ENCODE data around the gene PLGRKT.

DNA sequence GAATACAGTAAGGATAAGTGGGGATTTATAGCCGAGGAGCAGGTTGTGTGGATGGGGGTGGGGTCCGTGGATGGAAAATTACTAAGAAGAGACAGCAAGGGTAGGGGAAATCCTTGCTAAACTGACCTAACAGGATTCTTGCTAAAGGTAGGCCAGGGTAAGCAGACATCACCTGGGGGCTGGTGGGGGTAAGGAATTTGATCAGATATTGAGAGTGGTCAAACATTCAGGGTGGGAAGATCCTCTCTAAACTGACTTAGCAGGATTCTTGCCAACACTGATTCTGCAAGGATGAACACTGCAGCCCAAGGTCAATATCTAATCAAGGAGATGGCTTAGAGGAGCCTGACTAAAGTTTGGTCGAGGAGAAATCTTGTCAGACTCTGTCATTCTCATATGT, 2.7 kb upstream of the PLGRKT start:
- TF ChIP-seq EZH2 (IDR thresholded peaks at IDR 0.05; ENCODE audit: insufficient read depth, poor library complexity, severe bottlenecking) (no peak), EZH2phosphoT487 (IDR thresholded peaks at IDR 0.05; ENCODE audit: insufficient read depth, low read depth) (no peak)

Data from GM23248 (cell line).